ENCODE results near the gene PRR33. TPM values are rescaled to one million over a fixed set of nuclear protein-coding genes. Genes with fewer than 3 reads are reported as not detected.

The PRR33 gene
- total RNA-seq, 2 experiments from 2014 or later, result 0.07 to 0.12 TPM

DNA sequence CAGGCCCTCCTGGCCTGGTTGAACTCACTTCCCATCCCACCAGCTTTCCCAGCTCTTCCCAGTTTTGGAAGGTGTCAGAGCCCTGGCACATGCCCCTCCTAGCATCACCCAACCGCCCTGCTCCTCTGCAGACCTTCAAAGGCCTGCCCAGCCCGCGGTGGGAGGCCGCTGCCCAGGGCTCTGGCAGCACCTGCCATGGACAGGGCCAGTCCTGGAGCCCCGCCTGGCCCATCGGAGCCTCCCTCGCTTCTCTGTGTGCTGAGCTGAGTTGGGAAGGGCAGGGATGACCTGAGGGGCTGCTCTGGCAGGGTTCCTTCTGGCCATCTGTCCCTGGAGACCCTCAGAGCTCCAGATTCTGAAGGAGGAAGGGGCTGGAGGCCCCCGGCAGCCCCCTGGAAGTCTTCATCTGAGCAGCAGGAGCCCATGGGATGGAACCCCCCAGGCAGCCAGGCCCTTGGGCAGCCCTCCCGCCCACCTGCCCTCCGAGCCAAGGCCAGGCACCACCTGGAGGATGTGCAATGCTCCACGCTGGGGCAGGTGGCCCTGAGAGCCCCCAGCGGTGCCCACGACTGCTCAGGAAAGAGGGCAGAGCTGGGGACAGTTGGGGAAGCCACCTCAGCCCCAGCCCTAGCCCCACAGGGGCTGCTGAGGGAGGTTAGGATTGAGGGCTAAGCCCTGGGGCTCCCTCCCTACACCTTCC lies 35.2 kb downstream of the PRR33 start:
- no peaks in the 10 kb centered on the region for H3K36me3 Mint-ChIP-seq (ENCODE audit: low read depth)
- H3K27ac Mint-ChIP-seq, result no peak overlapping the region
- no peaks in the 10 kb centered on the region for H3K9me3 Mint-ChIP-seq
- H3K4me1 Mint-ChIP-seq (ENCODE audit: low read depth), result peaks cover 48% of the 10 kb centered on the region
- intact Hi-C loops (cut with micrococcal nuclease), result no loop called here
- DNase-seq, result no peak
- H3K4me3 Mint-ChIP-seq, result no peak overlapping the region
- CTCF ChIA-PET, result interaction anchor here (6.6 kb wide), 1 partner anchor 26 kb away, joined by 42 read pairs; no protein-coding TSS in a partner anchor
- no peaks in the 10 kb centered on the region for H3K27me3 Mint-ChIP-seq (ENCODE audit: low read depth)

DNA sequence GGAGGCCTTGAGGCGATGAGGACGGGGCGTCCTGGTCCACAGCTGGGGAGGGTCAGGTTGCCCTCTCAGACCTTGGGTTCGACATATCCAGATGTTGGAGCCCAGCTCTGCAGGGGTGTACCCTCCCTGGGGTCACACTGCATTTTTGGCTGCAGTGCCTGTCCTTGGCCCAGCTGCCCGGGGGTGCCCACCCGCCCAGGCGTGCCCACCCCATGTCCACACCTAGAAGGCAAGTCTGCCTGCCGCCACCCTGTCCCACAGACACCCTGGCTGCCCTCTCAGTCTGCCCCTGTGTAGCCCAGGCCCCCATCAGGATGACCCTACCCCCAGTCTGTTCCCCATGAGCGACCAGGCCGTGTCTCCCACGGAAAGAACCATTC lies 35.8 kb downstream of the PRR33 start:
- peaks cover 54% of the 10 kb centered on the region for H3K4me1 Mint-ChIP-seq (ENCODE audit: low read depth)
- H3K27me3 Mint-ChIP-seq (ENCODE audit: low read depth), result no peaks in the 10 kb centered on the region
- DNase-seq, result no peak
- no peak overlapping the region for H3K27ac Mint-ChIP-seq
- intact Hi-C loops (cut with micrococcal nuclease), result no loop called here
- H3K4me3 Mint-ChIP-seq, result no peak overlapping the region
- H3K36me3 Mint-ChIP-seq (ENCODE audit: low read depth), result no peaks in the 10 kb centered on the region
- no peaks in the 10 kb centered on the region for H3K9me3 Mint-ChIP-seq
- CTCF ChIA-PET, result interaction anchor here (6.6 kb wide), 1 partner anchor 26 kb away, joined by 42 read pairs; no protein-coding TSS in a partner anchor

DNA sequence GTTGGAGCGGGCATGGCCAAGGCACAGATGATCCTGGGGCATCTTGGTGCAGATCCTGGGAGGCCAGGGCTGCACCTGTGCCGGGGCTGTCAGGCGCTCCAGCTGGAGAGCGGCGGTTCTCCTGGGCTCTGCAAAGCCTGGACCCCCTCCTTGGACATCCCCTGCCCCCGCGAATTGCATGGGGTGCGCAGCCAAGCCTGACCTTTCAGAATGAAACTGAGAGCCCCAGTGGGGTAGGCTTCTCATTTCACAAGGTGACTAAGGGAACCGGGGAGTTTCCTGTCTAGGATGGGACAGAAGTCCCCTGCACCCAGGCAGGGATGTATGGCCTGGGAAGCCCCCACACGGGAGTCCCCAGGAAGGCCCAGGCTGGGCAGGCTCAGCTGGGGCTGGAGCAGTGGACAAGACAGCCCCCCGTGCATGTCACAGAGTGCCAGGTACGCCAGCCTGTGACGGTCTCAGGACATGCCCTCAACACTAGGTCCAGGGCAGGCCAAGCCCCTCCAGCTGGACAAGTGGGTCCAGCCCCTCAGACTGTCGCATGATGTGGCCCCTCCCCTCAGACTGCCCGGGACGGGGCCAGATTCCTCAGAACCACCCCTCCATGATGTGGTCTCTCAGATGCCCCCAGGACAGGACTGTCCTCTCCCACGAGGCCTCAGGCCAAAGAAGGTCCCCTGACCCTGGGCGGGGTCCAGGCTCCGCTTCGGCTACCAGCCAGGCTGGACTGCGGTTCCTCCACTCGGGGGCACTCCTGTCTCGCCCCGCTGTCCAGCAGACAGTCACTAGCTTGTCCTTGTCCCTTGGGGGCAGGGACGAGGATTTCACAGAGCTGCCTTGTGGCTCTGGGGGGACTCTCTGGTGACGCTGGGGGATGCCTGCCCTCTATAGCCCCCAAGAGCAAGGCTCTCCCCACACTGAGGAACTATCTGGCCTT lies 36.5 kb downstream of the PRR33 start:
- Mint-ChIP-seq H3K36me3 (ENCODE audit: low read depth) (no peaks in the 10 kb centered on the region), H3K9me3 (no peaks in the 10 kb centered on the region), H3K27ac (no peak overlapping the region), H3K4me1 (ENCODE audit: low read depth) (peaks cover 60% of the 10 kb centered on the region), H3K4me3 (no peak overlapping the region), H3K27me3 (ENCODE audit: low read depth) (no peaks in the 10 kb centered on the region)
- intact Hi-C loops (cut with micrococcal nuclease), result loop anchor here (5.0 kb wide), 1 partner anchor 412 kb away; no protein-coding TSS in a partner anchor
- CTCF ChIA-PET, result interaction anchor here (6.6 kb wide), 1 partner anchor 27 kb away, joined by 42 read pairs; no protein-coding TSS in a partner anchor
- peak; percentile 80 for DNase-seq

GRCh38 chr11:1854132-1854948 lies 37.4 kb downstream of the PRR33 start:
- Mint-ChIP-seq H3K4me3 (peak overlapping the region; percentile 84), H3K9me3 (no peaks in the 10 kb centered on the region), H3K27ac (no peak overlapping the region), H3K36me3 (ENCODE audit: low read depth) (no peaks in the 10 kb centered on the region), H3K27me3 (ENCODE audit: low read depth) (no peaks in the 10 kb centered on the region), H3K4me1 (ENCODE audit: low read depth) (peaks cover 66% of the 10 kb centered on the region)
- intact Hi-C loops (cut with micrococcal nuclease), result loop anchor here (5.0 kb wide), 1 partner anchor 413 kb away; no protein-coding TSS in a partner anchor
- peak; percentile 25 for DNase-seq
- CTCF ChIA-PET, result interaction anchor here (0.7 to 6.6 kb wide), 7 partner anchors 15 to 298 kb away, joined by 3 to 42 read pairs (median 7); no protein-coding TSS in a partner anchor

DNA sequence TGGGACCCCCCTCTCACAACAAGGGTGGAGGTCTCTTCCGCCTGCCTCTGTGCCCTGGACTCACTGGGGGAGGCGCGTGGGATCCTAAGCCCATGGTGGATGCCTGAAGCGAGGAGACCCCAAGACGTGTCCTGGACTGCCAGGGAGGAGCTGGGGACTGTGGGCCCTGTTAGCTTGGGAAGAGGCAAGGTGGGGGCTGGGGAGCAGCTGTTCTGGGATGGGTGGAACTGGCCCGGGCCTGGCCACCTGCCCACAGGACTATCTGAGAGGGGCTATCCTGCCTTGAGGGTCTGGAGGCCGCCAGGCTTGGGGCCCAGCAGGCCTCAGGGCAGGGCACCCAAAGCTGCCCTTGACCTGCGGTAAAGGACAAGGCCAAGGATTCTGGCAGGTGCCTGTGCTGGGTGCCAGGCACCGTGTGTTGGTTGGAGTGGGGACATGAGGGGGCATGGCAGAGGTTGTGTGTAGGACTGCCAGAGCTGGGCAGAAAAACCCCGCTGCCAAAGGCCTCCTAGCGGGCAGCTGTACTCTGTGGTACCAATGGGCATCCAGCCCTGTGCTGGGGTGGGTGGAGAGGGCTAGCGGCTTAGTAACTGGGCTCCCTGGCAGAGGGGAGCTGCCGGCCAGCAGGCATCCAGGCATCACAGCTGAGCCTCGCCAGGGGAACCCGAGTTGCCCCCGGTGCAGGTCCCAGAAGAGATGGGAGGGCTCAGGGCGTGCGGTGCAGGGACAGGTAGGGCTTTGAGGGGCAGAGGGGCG lies 38.1 kb downstream of the PRR33 start:
- peak; percentile 31 for DNase-seq
- Mint-ChIP-seq H3K4me1 (ENCODE audit: low read depth) (peaks cover 73% of the 10 kb centered on the region), H3K9me3 (no peaks in the 10 kb centered on the region), H3K27me3 (ENCODE audit: low read depth) (no peaks in the 10 kb centered on the region), H3K4me3 (peak overlapping the region; percentile 84), H3K27ac (peak overlapping the region; percentile 93), H3K36me3 (ENCODE audit: low read depth) (no peaks in the 10 kb centered on the region)
- CTCF ChIA-PET, result interaction anchor here (0.7 to 6.6 kb wide), 10 partner anchors 16 to 299 kb away, joined by 3 to 42 read pairs (median 5); no protein-coding TSS in a partner anchor
- intact Hi-C loops (cut with micrococcal nuclease), result loop anchor here (1.0 to 5.0 kb wide), 5 partner anchors 9 to 414 kb away; partner anchors contain the start of gene PRR33

DNA sequence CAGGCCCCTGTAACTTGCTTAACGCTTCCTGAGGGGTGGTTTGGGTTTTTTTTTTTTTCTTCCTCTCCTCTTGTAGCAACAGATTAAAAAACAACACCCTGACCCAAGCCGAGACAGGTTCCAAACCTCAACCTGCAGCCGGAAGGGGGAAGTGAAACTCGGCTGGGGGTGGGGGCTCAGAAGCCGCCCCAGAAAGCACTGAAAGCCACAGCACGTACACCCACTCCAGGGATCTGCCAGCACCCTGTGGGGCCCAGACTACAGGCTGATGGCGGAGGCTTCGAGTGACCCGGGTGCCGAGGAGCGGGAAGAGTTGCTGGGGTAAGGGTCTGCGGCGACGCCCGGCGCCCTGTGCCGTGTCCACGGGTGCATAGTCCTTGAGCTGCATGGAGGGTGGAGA lies 38.8 kb downstream of the PRR33 start, which contains the start of gene LSP1:
Gene LSP1 (plus strand): TSS at position 208 of the 400 bp plus-strand sequence. CDS start 61 bp downstream, at position 269.
- CTCF ChIA-PET, result interaction anchor here (0.8 to 6.6 kb wide), 8 partner anchors 20 to 299 kb away, joined by 3 to 42 read pairs (median 5); no protein-coding TSS in a partner anchor
- no peaks in the 10 kb centered on the region for H3K27me3 Mint-ChIP-seq (ENCODE audit: low read depth)
- peak; percentile 90 for DNase-seq
- intact Hi-C loops (cut with micrococcal nuclease), result loop anchor here (1.0 to 5.0 kb wide), 5 partner anchors 9 to 414 kb away; partner anchors contain the start of gene PRR33
- peaks cover 77% of the 10 kb centered on the region for H3K4me1 Mint-ChIP-seq (ENCODE audit: low read depth)
- H3K4me3 Mint-ChIP-seq, result peak within 1 kb of the TSS; percentile 84
- no peaks in the 10 kb centered on the region for H3K36me3 Mint-ChIP-seq (ENCODE audit: low read depth)
- peak within 1 kb of the TSS; percentile 93 for H3K27ac Mint-ChIP-seq
- H3K9me3 Mint-ChIP-seq, result no peaks in the 10 kb centered on the region

DNA sequence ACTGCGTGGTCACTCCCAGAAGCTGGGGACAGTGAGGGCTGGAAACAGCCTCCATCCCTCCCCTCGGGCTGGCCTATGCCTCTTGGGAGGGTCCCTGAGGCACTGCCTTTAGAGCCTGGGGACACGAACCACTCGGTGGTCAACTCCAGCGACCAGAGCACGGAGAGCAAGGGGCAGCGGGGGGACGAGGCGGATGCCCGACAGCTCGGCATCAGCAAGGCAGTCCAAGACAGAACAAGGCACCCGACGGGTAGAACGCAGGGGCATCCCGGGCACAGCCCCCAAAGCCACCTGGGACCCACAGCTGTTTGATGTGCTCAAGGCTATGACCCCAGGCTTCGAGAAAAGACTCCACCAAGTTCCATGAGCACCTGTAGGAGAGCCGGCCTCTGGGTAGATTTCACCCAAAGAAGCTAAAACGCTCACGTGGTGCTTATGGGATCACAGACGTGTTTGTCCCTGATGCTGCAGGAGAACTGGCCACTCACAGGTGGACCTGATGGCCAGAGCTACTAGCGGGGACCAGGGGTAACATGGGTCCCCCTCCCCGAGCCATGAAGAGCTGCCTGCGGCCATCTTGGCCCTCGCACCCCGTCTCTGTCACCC lies 39.3 kb downstream of the PRR33 start:
- no peaks in the 10 kb centered on the region for H3K27me3 Mint-ChIP-seq (ENCODE audit: low read depth)
- peak overlapping the region; percentile 93 for H3K27ac Mint-ChIP-seq
- H3K4me3 Mint-ChIP-seq, result peak overlapping the region; percentile 84
- H3K4me1 Mint-ChIP-seq (ENCODE audit: low read depth), result peaks cover 81% of the 10 kb centered on the region
- DNase-seq, result no peak
- no peaks in the 10 kb centered on the region for H3K9me3 Mint-ChIP-seq
- intact Hi-C loops (cut with micrococcal nuclease), result loop anchor here (2.0 to 5.0 kb wide), 3 partner anchors 16 to 415 kb away; partner anchors contain the start of gene PRR33
- CTCF ChIA-PET, result interaction anchor here (0.7 to 6.6 kb wide), 8 partner anchors 19 to 300 kb away, joined by 3 to 42 read pairs (median 3); no protein-coding TSS in a partner anchor
- H3K36me3 Mint-ChIP-seq (ENCODE audit: low read depth), result no peaks in the 10 kb centered on the region

DNA sequence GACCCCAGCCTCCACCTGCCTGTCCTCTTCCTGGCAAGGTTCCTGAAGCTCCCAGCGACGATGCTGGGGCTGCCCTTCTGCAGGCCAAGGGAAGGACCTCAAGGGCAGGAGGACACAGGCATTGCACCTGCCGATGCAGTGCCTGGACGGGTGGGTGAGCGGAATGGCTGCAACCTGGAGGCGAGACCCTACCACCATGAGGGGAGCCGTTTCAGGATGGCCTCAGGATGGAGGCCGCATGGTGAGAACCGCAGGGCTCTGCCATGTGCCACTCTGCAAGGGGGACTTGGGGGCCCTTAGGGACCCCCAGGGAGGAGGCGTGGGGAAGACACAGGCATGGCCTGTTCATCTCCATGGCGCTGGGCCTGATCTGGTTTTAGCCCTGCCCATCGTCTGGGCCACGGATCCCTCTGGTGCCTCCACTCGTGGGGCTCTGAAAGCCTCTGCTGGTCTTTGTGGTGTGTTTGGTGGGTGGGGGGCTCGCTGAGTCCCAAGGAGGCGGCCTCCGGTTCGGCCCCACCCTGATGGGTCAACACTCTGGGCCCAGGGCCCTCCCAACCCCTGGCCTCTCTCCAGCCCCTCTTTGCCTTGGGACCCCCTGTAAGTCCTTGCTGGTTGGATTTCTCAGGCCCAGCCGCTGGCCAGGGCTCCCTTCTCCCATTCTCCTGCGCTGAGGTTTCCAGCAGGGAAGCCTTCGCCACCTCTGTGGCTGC lies 40.1 kb downstream of the PRR33 start:
- H3K4me3 Mint-ChIP-seq, result peak overlapping the region; percentile 48
- H3K4me1 Mint-ChIP-seq (ENCODE audit: low read depth), result peaks cover 85% of the 10 kb centered on the region
- DNase-seq, result no peak
- H3K27me3 Mint-ChIP-seq (ENCODE audit: low read depth), result no peaks in the 10 kb centered on the region
- H3K27ac Mint-ChIP-seq, result peak overlapping the region; percentile 93
- H3K36me3 Mint-ChIP-seq (ENCODE audit: low read depth), result no peaks in the 10 kb centered on the region
- no peaks in the 10 kb centered on the region for H3K9me3 Mint-ChIP-seq
- intact Hi-C loops (cut with micrococcal nuclease), result loop anchor here (2.0 to 5.0 kb wide), 3 partner anchors 17 to 416 kb away; partner anchors contain the start of gene PRR33
- CTCF ChIA-PET, result interaction anchor here (0.7 to 6.6 kb wide), 9 partner anchors 13 to 199 kb away, joined by 3 to 42 read pairs (median 3); partner anchors contain the start of gene TNNI2

GRCh38 chr11:1848640-1849430 lies 42.9 kb downstream of the PRR33 start:
- CTCF ChIA-PET, result interaction anchor here (1.0 to 3.1 kb wide), 3 partner anchors 153 to 302 kb away, joined by 4 to 14 read pairs (median 5); no protein-coding TSS in a partner anchor
- Mint-ChIP-seq H3K9me3 (no peaks in the 10 kb centered on the region), H3K4me1 (ENCODE audit: low read depth) (peaks cover 88% of the 10 kb centered on the region), H3K36me3 (ENCODE audit: low read depth) (no peaks in the 10 kb centered on the region), H3K4me3 (no peak overlapping the region), H3K27me3 (ENCODE audit: low read depth) (no peaks in the 10 kb centered on the region), H3K27ac (no peak overlapping the region)
- no peak for DNase-seq
- intact Hi-C loops (cut with micrococcal nuclease), result no loop called here
